ENCODE results near the gene NEIL3. TPM values are rescaled to one million over a fixed set of nuclear protein-coding genes. Genes with fewer than 3 reads are reported as not detected.

The NEIL3 gene
- total RNA-seq, 6 donors from 2014 or later = 0.39 to 1.0 (median 0.61) TPM; not detected in 2

GRCh38 chr4:177332119-177332518, 22.4 kb downstream of the NEIL3 start:
- Histone ChIP-seq H3K4me1 (no peaks in the 10 kb centered on the region), H3K27ac (no peak overlapping the region), H3K4me3 (no peak overlapping the region), H3K36me3 (no peaks in the 10 kb centered on the region), H3K9me3 (peaks cover 0 to 4% (median 0%) of the 10 kb centered on the region in 4 donors), H3K27me3 (no peaks in the 10 kb centered on the region)
- ATAC-seq (ENCODE audit: low FRiP score in 2 of 2) (no peak), DNase-seq (no peak)
- no peak for TF ChIP-seq POLR2AphosphoS5 (IDR thresholded peaks at IDR 0.05)
- no peak for TF ChIP-seq POLR2A (IDR thresholded peaks at IDR 0.05)
- no peak for TF ChIP-seq CTCF (IDR thresholded peaks at IDR 0.05)
- TF ChIP-seq EP300 (IDR thresholded peaks at IDR 0.05) = no peak
- 90 to 91% methylated on average over 4 of the region's 4 CpGs for WGBS, 2 donors

GRCh38 chr4:177339477-177340374, 30.1 kb downstream of the NEIL3 start:
- DNase-seq = no peak
- Histone ChIP-seq H3K27me3 (no peaks in the 10 kb centered on the region), H3K36me3 (no peaks in the 10 kb centered on the region), H3K4me3 (no peak overlapping the region), H3K27ac (no peak overlapping the region), H3K4me1 (no peaks in the 10 kb centered on the region), H3K9me3 (no peaks in the 10 kb centered on the region)
- WGBS, 2 donors = 38 to 40% methylated on average over 5 of the region's 5 CpGs
- TF ChIP-seq POLR2AphosphoS5 (IDR thresholded peaks at IDR 0.05) = no peak
- TF ChIP-seq EP300 (IDR thresholded peaks at IDR 0.05) = no peak
- TF ChIP-seq CTCF (IDR thresholded peaks at IDR 0.05) = peak; percentile 41 to 70 (median 58)
- TF ChIP-seq POLR2A (IDR thresholded peaks at IDR 0.05) = no peak
- peak in 1 of 2 donors; percentile 78 for ATAC-seq (ENCODE audit: low FRiP score in 2 of 2)

- no peaks in the 10 kb centered on the region for H3K36me3 ChIP-seq
- no peak for TF ChIP-seq POLR2A (IDR thresholded peaks at IDR 0.05)
- TF ChIP-seq CTCF (IDR thresholded peaks at IDR 0.05) = no peak
- TF ChIP-seq POLR2AphosphoS5 (IDR thresholded peaks at IDR 0.05) = no peak
- TF ChIP-seq EP300 (IDR thresholded peaks at IDR 0.05) = no peak
- DNase-seq (no peak), ATAC-seq (ENCODE audit: low FRiP score in 2 of 2) (no peak)
- no peak overlapping the region for H3K4me3 ChIP-seq
- WGBS, 2 donors = 93 to 100% methylated on average over 8 of the region's 8 CpGs
- H3K27ac ChIP-seq = no peak overlapping the region
- no peaks in the 10 kb centered on the region for H3K9me3 ChIP-seq
- no peaks in the 10 kb centered on the region for H3K4me1 ChIP-seq
- H3K27me3 ChIP-seq = no peaks in the 10 kb centered on the region
Observed at GRCh38 chr4:177348348-177348747, 38.7 kb downstream of the NEIL3 start.

- Histone ChIP-seq H3K4me1 (no peaks in the 10 kb centered on the region), H3K9me3 (no peaks in the 10 kb centered on the region), H3K4me3 (no peak overlapping the region), H3K36me3 (no peaks in the 10 kb centered on the region), H3K27ac (no peak overlapping the region), H3K27me3 (no peaks in the 10 kb centered on the region)
- ATAC-seq (ENCODE audit: low FRiP score in 2 of 2) (no peak), DNase-seq (no peak)
- WGBS, 2 donors = 92 to 98% methylated on average over 6 of the region's 6 CpGs
- no peak for TF ChIP-seq POLR2AphosphoS5 (IDR thresholded peaks at IDR 0.05)
- TF ChIP-seq POLR2A (IDR thresholded peaks at IDR 0.05) = no peak
- no peak for TF ChIP-seq EP300 (IDR thresholded peaks at IDR 0.05)
- TF ChIP-seq CTCF (IDR thresholded peaks at IDR 0.05) = no peak
Observed at GRCh38 chr4:177349191-177349590, 39.5 kb downstream of the NEIL3 start.
